Urothelium cell line (cell line): Measurements from ENCODE around the gene SLC12A1.
A peak's percentile ranks its signal among the peaks of the same experiment; 100 is the strongest.

ENCODE experiments used
- DNase-seq: peaks from one replicate; pipeline ENCODE4 v3.0.0; 2011; ENCODE audit warnings: low spot score, mixed read lengths
- FAIRE-seq: peaks from 2 replicates; lab custom pipeline; 2011; peaks lifted over from hg19 to GRCh38; lab: Jason Lieb, UNC

Gene SLC12A1

DNA sequence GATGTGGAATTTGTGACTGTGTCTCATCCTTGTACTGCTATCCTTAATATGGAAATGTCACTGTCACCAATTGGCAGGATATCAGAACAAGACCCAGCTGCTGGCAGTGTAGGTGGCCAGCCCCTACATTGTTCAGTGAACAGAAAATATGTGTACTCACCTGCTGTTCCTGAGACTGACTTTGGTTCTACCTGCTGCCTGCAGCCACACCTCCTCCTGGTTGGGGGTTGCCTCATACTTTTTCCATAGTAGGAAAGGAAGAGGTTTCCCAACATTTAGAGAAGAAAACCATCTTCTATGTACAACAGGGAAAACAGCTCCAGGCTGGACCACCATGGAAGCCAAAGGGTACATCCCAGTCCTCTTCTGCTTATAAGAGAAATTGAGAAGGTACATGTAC, 35.9 kb downstream of the SLC12A1 start:
- DNase-seq (no peak), FAIRE-seq (no peak)

DNA sequence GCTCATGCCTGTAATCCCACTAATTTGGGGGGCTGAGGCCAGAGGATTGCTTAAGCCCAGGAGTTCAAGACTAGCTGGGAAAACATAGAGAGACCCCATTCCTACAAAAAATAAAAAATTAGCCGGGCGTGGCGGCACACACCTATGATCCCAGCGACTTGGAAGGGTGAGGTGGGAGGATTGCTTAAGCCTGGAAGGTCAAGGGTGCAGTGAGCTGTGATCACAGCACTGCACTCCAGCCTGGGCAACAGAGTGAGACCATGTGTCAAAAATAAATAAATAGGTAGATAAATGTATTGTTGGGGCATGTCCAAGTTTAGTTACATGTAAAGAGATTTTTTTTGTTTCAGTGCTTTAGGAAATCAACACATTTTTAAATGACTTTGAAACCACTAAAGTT, 36.4 kb downstream of the SLC12A1 start:
- FAIRE-seq (no peak), DNase-seq (no peak)

- DNase-seq (no peak), FAIRE-seq (no peak)
These were observed 38.8 kb downstream of the SLC12A1 start for GRCh38 chr15:48244921-48245320.

GRCh38 chr15:48248414-48248813, 42.3 kb downstream of the SLC12A1 start:
- DNase-seq (no peak), FAIRE-seq (no peak)

DNA sequence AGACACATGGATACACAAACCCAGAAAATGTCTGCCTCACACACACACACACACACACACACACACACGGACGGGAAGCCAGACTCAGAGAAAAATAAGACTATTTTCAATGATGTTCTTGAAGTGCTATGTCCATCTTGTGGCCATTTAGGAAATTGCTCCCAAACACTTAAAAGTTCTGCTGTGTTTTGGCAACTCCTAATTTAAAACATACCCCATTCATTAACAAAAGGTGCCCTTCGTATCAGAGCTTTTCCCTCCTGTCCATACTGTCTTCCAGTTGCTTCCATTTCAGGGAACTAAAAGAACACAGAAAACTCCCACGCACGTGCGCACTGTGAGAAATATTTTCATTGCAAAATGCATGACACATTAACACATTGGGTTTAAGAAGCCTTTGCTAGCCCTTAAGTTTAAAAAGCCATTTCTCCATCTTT, 44.6 kb downstream of the SLC12A1 start:
- FAIRE-seq (no peak), DNase-seq (peak; percentile 37)

GRCh38 chr15:48253172-48253571, 47.1 kb downstream of the SLC12A1 start:
- FAIRE-seq (no peak), DNase-seq (no peak)

GRCh38 chr15:48265135-48265534, 59.0 kb downstream of the SLC12A1 start:
- no peak for FAIRE-seq
- DNase-seq = no peak

DNA sequence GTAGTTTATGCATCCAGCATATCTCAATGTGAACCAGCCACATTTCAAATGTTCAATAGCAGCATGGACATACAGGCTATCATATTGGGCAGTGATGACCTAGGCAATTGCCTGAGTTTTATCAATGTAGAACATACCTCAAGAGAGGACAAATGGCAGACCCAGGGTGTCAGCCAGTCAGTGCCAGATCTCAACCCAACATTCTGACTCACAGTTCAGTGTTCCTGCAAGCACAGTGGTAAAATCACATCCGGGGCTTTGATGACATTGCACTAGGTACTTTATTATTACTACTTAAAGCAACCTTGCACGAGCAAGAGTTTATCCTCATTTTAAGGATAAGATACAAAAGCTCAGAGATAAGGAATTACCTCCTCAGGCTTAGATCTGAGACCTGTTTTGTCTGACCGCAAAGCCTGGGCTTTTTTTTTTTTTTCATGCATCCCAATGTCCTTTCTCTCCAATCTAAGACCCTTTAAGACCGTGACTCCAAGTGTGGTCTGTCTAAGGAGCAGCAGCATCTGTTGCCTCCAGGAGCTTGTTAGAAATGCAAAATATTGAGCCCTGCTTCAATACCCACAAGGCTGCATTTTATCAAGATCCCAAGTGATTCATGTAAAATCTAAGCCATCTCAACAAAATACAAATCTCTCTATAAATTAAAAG, 60.1 kb downstream of the SLC12A1 start:
- FAIRE-seq (no peak), DNase-seq (no peak)

GRCh38 chr15:48267766-48268165, 61.7 kb downstream of the SLC12A1 start:
- FAIRE-seq = no peak

GRCh38 chr15:48273049-48273448, 66.9 kb downstream of the SLC12A1 start:
- DNase-seq (no peak), FAIRE-seq (no peak)

More at GRCh38 chr15:48267766-48268165, 61.7 kb downstream of the SLC12A1 start:
- no peak for DNase-seq

GRCh38 chr15:48278666-48279065, 72.6 kb downstream of the SLC12A1 start:
- no peak for FAIRE-seq

GRCh38 chr15:48279608-48280007, 73.5 kb downstream of the SLC12A1 start:
- DNase-seq = no peak
- FAIRE-seq = no peak

More at GRCh38 chr15:48278666-48279065, 72.6 kb downstream of the SLC12A1 start:
- no peak for DNase-seq

- DNase-seq (no peak), FAIRE-seq (no peak)
These were observed 75.6 kb downstream of the SLC12A1 start for GRCh38 chr15:48281674-48282073.

GRCh38 chr15:48282216-48282615, 76.1 kb downstream of the SLC12A1 start:
- FAIRE-seq (no peak), DNase-seq (no peak)

- DNase-seq (no peak), FAIRE-seq (no peak)
These were observed 77.5 kb downstream of the SLC12A1 start for GRCh38 chr15:48283396-48284145.

DNA sequence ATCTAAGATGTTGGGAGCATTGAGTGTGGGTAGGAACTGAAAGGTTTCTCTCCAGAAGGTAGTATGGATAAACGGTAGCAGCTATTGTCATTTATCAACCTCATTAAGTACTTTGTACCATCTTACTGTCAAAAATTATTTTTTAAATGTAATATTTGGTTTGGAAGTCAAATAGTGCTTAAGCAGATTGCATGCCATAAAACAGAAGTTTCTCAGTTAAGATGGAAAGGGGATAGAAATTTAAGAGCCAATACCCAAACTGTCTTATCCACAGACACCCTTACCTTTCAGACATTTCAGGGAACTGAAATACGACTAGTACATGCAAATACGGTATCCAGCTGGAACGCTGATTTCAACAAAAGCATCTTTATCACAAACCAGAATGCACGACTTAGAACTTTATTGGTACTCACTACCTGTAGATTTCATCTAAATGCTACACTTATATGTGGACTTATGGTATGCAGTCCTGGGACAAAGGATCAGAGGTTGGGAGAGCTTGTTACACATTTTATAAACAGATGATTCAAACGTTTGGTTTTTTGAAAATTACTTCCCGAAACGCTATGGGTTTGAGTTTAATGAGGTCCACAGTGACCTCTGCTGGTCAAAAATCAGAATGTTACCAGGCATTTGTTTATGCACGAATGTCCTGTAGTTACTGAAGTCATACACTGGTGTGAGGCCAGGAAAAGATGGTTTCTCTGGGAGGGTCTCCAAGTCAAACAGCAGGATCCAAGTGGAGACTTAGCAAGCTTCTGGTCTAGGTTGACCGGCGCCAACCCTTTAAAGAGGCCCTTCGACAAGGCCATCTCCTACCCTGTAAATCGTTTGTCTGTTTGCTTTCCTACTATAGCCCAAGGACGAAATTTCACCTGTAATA, 79.5 kb downstream of the SLC12A1 start:
- no peak for FAIRE-seq
- DNase-seq = peak; percentile 59

DNA sequence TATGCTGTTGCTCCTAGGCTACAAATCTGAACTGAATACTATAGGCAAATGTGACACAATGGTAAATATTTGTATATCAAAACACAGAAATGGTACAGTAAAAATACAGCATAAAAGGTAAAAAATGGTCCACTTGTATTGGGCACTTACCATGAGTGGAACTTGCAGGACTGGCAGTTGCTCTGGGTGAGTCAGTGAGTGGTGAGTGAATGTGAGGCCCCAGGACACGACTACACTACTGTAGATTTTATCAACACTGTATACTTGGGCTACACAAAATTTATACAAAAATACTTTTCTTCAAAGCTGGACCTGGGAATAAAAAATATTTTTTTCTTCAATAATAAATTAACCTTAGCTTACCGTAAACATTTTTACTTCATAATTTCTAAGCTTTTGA, 83.5 kb downstream of the SLC12A1 start:
- FAIRE-seq (no peak), DNase-seq (no peak)

DNA sequence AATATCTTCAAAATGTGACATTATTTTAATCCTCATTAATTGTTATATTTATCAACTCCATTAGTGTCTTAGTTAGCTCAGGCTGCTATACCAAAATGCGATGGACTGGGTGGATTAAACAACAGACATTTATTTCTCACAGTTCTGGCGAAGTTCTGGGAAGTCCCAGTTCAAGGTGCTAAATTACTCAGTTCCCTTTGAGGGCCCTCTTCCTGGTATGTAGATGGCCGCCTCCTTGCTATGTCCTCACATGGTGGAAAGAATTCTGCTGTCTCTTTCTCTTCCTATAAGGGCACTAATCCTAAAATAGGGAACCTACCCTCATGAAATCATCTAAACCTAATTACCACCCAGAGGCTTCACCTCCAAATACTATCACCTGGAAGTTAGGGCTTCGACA, 86.4 kb downstream of the SLC12A1 start:
- DNase-seq (no peak), FAIRE-seq (no peak)

- DNase-seq (no peak), FAIRE-seq (no peak)
These were observed 91.6 kb downstream of the SLC12A1 start for GRCh38 chr15:48297668-48298067.

DNA sequence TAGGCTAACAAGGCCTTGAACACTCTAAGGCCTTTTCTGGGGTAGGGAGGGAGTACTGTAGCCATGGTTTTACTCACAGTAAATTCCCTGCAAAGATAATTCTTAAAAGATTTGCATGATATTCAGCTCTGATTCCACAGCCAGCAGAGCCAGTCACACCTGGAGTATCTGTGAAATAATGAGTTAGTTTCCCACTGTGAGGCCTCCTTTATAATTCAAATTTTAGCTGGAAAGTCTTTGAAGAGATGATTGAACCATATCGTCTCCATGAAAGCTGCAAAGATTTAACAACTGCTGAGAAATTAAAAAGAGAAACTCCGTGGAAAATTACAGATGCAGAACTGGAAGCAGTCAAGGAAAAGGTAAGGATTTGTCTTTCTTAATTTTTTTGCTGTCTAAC, 92.8 kb downstream of the SLC12A1 start:
- DNase-seq (no peak), FAIRE-seq (no peak)

- DNase-seq = no peak
- FAIRE-seq = no peak
These were observed 93.9 kb downstream of the SLC12A1 start for GRCh38 chr15:48300038-48300437.
